ENCODE data around the gene IRF7. TPM values are rescaled to one million over a fixed set of nuclear protein-coding genes. Genes with fewer than 3 reads are reported as not detected.

The IRF7 gene
- total RNA-seq, 1 donor from 2014 or later, result 8.7 TPM

DNA sequence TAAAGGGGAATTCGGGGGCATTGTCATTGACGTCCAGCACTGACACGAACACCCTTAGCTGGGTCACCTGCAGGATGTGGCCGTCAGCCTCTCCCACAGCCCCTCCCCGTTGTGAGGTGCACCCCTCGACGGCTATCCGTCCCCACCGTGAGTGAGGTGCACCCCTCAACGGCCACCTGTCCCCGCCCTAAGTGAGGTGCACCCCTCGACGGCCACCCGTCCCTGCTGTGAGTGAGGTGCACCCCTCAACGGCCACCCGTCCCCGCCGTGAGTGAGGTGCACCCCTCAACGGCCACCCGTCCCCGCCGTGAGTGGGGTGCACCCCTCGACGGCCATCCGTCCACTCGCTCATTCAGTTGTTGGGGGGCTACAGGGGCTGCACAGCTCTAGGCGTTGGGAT is 6.1 kb upstream of the IRF7 start:
- no peak for DNase-seq (ENCODE audit: low read depth, low spot score)

- no peak for DNase-seq (ENCODE audit: low read depth, low spot score)
Measured at GRCh38 chr11:620935-621814, 5.4 kb upstream of the IRF7 start.

DNA sequence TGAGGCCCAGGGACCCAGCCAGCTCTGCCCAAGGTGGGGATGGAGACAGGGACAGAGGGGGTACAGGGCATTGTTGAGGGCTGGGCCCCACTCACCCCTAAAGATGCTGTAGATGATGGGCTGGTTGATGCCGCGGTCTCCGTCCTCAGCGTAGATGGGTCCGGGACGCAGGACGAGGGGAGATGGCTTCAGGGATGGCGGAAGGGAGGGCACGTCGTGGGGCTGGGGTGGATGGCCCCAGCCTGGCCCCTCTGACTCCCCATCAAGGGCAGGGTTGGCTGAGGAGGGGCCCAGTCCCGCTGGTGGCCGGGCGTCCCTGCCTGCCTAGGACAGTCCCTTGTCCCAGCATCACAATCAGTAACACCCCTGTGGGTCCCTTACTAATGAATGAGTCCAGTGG is 4.5 kb upstream of the IRF7 start:
- no peak for DNase-seq (ENCODE audit: low read depth, low spot score)

DNA sequence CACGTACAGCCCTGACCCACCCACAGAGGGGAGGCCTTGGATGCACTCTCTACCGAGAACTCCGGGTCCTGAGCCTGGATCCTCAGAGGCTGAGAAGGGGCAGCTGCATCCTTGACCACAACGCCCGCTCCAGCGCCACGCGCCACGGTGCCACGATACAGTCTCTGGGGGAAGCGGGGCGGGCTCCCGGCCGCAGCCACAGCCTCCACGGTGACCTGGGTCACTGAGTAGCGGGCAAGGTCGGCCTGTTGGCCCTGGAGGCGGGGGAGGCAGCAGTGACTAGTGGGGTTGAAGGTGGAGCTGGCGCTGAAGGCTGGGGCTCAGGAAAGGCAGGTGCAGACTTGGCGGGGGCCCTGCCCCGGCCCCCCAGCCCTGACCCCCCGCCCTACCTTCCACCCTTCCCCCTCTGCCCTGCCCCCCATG is 3.9 kb upstream of the IRF7 start:
- DNase-seq (ENCODE audit: low read depth, low spot score), result no peak

DNA sequence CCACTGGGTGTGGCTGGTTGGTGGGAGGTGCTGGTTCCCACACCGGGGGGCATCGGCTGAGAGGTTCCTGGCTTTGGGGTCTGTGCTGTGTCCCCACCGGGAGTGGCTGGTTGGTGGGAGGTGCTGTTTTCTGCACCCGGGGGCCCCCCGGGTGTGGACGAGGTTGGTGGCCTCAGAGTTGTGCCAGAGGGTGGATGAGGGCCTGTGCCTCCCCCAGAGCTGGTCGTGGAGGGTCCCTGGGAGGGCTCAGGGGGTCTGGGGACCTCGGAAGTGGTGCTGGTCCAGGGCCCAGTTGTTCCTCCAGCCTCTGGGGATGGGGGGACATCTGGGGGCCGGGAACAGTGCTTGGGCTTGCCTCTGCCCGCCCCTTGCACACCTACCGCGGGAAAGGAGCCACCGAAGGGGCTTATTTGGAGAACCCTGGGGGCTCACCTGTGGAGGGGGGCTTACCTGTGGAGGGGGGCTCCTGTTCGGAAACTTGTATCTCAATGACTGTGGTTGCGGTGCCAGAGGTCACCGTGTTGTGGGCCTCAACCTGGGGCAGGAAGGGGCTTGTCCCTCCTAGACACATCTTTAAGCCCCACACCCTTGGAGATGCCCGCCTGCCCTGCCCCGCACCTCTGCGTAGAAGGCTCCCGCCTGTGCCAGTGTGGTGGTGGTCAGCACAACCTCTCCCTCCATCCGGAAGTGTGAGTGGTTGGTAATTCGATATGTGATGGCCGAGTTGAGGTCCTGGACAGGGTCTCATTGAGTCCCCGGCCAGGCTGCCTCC is 3.3 kb upstream of the IRF7 start:
- DNase-seq (ENCODE audit: low read depth, low spot score), result no peak

GRCh38 chr11:617912-618682 is 2.3 kb upstream of the IRF7 start:
- no peak for DNase-seq (ENCODE audit: low read depth, low spot score)

DNA sequence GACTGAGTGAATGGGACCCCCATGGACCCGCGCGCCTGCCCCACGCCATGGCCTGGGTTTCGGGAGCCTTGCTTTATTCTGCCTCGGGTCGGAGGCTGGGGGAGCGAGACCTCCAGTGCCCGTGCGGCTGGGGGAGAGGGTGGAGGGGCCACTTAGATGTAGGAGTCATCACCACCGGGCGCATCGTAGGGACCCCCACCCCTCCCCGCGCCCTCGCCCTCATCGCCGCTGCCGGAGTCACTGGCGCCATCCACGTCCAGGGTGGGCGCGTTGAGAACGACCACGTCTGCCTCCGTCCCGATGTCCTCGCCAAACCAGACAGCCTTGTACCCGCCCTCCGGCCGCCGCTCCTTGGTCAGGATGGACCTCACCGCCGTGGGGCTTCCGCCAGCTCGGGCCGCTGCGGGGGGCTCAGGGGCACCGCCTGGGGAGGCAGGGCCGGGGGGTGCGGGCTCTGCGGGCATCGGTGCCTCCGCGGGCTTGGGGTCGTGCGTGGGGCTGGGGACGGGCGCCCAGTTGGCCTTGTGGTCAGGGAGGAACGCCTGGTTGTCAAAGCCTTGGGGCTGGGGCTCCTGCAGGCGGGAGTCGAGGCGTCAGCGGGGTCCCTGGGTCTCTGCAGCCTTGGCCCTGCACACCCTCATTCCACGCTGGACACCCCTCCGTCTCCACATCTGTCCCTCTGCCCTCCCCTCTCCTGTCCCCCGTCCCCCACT is 1.6 kb upstream of the IRF7 start:
- no peak for DNase-seq (ENCODE audit: low read depth, low spot score)

GRCh38 chr11:616320-617198 is 809 bp upstream of the IRF7 start:
- no peak for DNase-seq (ENCODE audit: low read depth, low spot score)

DNA sequence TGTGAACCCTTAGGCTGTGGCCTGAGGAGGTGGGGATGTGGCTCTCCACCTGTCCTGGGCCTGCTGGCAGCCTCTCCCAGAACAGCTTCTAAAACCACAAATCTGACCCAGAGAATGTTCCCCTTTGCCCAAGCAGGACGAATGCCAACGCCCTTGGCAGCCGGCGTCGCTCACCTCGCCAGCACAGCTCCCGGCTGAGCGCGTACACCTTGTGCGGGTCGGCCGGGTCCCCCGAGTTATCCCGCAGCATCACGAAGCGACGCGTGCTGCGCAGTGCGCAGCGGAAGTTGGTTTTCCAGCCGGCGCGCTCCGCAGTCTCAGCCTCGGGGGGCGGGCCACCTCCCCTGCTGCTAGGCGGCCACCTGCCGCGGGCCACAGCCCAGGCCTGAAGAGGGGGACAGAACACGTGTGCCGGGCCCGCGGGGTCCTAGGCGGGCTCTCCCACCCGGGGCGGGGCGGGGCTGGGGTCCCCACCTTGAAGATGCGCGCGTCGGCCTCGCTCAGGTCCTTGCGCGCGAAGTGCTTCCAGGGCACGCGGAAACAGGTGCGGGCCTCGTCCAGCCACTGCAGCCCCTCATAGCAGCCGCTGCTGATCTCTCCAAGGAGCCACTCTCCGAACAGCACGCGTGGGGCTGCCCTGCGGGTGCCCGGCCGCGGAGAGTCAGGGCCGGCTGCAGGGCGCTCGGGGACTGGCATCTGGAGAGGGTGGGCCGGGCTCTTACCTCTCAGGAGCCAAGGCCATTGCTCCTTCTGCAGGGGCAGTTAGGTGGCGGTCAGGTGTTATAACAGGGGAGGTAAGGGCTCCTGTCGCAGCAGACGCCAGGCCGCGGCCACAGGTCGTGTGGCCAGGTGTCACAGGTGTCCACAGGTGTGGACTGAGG is 887 bp downstream of the IRF7 start:
- no peak for DNase-seq (ENCODE audit: low read depth, low spot score)

- no peak for DNase-seq (ENCODE audit: low read depth, low spot score)
Measured at GRCh38 chr11:614021-614622, 1.6 kb downstream of the IRF7 start.

- DNase-seq (ENCODE audit: low read depth, low spot score), result peak; percentile 30
Measured at GRCh38 chr11:613369-613968, 2.3 kb downstream of the IRF7 start.

DNA sequence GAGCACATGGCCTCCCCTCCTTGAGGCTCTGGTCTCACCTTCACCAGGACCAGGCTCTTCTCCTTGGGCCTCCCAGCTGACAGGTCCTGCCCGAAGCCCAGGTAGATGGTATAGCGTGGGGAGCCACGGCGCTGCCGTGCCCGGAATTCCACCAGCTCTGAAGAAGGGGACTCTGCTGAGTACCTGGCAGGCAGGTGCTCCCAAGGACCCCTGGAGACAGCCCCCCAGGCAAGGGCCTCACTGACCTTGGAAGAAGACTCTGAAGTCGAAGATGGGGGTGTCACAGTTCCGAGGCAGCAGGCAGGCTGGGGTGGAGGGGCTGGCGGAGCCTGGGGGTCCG is 2.8 kb downstream of the IRF7 start:
- DNase-seq (ENCODE audit: low read depth, low spot score), result no peak

DNA sequence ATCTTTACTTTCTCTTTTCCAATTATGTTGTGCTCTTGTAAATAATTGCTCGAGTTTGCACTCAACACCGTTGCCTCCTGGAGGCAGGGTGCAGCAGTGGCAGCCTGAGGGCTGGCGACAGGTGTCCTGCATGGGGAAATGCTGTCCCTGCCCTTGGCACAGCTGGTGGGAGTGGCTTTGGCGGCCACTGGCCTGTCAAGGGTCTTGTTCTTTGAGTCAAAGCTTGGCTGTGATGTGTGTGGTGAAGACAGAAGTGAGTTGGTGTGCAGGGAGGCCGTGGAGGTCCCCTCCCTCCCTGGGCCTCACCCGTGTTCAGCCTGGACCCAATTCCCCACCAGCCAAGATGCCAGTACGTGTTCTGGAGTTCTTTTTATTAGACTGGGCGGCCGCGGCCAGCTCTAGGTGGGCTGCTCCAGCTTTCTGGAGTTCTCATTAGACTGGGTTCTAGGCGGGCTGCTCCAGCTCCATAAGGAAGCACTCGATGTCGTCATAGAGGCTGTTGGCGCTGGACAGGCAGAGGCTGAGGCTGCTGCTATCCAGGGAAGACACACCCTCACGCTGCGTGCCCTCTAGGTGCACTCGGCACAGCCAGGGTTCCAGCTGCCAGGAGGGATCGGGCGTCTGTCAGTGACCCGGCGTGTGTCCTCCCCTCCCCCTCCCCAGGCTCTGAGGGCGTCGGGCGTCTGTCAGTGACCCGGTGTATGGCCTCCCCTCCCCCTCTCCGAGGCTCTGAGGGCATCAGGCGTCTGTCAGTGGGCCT is 3.4 kb downstream of the IRF7 start:
- DNase-seq (ENCODE audit: low read depth, low spot score), result no peak

DNA sequence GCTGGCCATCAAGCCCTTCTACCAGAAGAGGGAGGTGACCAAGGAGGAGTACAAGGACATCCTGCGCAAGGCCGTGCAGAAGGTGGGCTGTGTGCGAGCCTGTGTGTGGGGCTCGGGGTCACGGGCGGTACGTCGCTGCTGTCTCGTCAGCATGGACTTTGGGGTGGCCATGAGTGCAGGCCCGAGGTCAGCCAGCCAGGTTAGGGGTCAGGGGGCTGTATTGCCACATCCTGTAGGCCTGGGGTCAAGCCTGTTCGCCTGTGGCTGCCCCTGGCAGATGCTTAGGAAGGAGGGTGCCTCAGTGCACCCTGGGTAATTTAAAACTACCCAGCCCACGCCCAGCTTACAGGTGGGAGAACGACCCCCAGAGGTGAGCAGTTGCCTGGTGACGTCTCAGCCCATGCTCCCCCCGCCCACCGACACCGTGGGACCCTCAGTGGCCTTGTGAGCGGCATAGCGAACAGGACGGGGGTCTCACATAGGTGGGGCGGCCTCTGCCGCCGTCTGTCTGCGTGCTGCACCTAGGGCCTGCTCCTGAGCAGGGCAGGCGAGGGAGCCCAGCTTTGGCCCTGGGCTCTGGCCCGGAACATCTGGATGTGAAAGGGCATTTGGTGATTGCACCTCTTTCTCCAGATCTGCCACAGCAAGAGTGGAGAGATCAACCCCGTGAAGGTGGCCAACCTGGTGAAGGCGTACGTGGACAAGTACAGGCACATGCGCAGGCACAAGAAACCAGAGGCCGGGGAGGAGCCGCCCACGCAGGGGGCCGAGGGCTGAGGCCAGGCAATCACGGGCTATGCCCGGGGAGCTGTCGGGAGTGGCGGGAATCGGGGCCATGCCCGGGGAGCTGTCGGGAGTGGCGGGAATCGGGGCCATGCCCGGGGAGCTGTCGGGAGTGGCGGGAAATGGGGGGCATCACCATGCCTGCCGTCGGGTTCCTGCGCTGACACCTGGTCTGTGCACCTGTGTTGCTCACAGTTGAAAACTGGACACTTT is 4.5 kb downstream of the IRF7 start:
- no peak for DNase-seq (ENCODE audit: low read depth, low spot score)

DNA sequence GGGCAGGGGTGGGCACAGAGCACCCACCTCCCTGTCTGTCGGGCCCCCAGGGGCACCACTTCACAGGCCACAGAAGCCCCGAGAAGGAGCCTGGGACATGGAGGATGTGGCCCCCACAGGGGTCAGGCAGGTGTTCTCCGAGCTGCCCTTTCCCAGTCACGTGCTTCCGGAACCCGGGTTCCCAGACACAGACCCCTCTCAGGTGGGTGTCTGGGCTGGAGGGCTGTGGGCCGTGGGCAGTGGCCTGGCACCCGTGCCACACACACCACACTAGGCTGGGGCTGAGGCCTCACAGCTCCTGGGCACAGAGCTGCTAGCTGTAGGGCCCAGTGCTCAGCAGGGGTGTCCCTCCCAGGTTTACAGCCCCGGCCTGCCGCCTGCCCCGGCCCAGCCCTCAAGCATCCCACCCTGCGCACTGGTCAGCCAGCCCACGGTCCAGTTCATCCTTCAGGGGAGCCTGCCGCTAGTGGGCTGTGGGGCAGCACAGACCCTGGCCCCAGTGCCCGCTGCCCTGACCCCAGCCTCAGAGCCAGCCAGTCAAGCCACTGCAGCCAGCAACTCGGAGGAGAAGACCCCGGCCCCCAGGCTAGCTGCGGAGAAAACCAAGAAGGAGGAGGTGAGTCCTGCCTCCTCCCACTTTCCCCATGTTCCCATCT is 5.5 kb downstream of the IRF7 start:
- DNase-seq (ENCODE audit: low read depth, low spot score), result no peak

- no peak for DNase-seq (ENCODE audit: low read depth, low spot score)
Measured at GRCh38 chr11:609341-609811, 6.4 kb downstream of the IRF7 start.

All from pulmonary artery endothelial cell (primary cell).